ENCODE measurements around the gene USP4. TPM values are rescaled to one million over a fixed set of nuclear protein-coding genes. Genes with fewer than 3 reads are reported as not detected.

The USP4 gene
- total and polyA plus RNA-seq, 2 of the 13 experiments (the other 11 are each of a cell fraction or from before 2014, with no cell fraction given): 9.2 to 20.8 TPM

DNA sequence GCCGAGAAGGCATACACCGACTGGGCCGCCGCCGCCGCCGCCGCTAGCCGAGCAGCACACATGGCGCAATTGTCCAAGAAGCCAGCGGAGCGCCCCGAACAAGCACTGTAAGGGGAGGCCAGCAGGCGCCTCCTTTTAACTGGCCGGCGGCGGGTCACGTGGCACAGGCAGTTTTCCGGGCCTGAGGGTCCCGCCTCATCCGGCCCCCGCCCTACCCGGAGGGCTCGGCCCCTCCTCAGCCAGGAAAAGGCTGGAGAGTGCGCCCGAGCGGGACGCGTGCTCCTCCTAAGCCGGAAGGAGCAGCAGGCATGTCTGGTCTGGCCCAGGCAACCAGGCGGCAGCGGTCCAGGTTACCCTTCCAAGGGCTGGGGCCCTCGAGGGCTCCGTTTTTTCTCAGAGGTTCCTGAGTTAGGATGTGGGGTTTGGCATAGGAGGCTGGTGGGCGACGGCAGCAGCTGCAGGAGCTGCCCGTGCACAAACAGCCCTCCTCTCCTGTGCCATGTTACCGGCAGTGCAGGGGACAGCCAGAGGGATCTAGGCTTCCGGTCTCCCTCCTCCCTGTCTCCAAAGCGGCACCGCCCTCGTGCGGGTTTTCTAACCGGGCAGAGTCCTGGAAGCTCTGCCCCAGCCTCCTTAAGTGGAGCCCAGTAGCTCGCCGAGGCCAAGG lies 18.5 kb upstream of the USP4 start, which contains the start of gene GPX1 (continued):
- TF ChIP-seq, protein P1, sequence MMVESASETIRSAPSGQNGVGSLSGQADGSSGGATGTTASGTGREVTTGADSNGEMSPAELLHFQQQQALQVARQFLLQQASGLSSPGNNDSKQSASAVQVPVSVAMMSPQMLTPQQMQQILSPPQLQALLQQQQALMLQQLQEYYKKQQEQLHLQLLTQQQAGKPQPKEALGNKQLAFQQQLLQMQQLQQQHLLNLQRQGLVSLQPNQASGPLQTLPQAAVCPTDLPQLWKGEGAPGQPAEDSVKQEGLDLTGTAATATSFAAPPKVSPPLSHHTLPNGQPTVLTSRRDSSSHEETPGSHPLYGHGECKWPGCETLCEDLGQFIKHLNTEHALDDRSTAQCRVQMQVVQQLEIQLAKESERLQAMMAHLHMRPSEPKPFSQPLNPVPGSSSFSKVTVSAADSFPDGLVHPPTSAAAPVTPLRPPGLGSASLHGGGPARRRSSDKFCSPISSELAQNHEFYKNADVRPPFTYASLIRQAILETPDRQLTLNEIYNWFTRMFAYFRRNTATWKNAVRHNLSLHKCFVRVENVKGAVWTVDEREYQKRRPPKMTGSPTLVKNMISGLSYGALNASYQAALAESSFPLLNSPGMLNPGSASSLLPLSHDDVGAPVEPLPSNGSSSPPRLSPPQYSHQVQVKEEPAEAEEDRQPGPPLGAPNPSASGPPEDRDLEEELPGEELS (CRISPR knock-in tag; IDR thresholded peaks at IDR 0.05): peak; percentile 47; the same call in 1 of the 2 replicates
- TF ChIP-seq, protein P2, sequence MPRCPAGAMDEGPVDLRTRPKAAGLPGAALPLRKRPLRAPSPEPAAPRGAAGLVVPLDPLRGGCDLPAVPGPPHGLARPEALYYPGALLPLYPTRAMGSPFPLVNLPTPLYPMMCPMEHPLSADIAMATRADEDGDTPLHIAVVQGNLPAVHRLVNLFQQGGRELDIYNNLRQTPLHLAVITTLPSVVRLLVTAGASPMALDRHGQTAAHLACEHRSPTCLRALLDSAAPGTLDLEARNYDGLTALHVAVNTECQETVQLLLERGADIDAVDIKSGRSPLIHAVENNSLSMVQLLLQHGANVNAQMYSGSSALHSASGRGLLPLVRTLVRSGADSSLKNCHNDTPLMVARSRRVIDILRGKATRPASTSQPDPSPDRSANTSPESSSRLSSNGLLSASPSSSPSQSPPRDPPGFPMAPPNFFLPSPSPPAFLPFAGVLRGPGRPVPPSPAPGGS (CRISPR knock-in tag; IDR thresholded peaks at IDR 0.05): peak; percentile 68; the same call in 1 of the 2 replicates
- TF ChIP-seq ZNF558 (CRISPR knock-in tag; IDR thresholded peaks at IDR 0.05; ENCODE audit: borderline replicate concordance): peak; percentile 89
- TF ChIP-seq, protein P3, sequence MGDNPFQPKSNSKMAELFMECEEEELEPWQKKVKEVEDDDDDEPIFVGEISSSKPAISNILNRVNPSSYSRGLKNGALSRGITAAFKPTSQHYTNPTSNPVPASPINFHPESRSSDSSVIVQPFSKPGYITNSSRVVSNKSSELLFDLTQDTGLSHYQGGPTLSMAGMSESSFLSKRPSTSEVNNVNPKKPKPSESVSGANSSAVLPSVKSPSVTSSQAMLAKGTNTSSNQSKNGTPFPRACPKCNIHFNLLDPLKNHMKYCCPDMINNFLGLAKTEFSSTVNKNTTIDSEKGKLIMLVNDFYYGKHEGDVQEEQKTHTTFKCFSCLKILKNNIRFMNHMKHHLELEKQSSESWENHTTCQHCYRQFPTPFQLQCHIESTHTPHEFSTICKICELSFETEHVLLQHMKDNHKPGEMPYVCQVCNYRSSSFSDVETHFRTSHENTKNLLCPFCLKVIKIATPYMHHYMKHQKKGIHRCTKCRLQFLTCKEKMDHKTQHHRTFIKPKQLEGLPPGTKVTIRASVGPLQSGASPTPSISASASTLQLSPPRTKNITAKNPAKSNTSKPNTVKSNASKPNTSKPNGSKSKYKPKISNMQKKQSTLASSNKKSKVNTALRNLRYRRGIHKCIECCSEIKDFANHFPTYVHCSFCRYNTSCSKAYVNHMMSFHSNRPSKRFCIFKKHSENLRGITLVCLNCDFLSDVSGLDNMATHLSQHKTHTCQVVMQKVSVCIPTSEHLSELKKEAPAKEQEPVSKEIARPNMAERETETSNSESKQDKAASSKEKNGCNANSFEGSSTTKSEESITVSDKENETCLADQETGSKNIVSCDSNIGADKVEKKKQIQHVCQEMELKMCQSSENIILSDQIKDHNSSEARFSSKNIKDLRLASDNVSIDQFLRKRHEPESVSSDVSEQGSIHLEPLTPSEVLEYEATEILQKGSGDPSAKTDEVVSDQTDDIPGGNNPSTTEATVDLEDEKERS (CRISPR knock-in tag; IDR thresholded peaks at IDR 0.05): peak; percentile 57; the same call in 1 of the 2 replicates
- TF ChIP-seq, protein P4, sequence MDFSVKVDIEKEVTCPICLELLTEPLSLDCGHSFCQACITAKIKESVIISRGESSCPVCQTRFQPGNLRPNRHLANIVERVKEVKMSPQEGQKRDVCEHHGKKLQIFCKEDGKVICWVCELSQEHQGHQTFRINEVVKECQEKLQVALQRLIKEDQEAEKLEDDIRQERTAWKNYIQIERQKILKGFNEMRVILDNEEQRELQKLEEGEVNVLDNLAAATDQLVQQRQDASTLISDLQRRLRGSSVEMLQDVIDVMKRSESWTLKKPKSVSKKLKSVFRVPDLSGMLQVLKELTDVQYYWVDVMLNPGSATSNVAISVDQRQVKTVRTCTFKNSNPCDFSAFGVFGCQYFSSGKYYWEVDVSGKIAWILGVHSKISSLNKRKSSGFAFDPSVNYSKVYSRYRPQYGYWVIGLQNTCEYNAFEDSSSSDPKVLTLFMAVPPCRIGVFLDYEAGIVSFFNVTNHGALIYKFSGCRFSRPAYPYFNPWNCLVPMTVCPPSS (IDR thresholded peaks at IDR 0.05): no peak
- TF ChIP-seq, protein P5, sequence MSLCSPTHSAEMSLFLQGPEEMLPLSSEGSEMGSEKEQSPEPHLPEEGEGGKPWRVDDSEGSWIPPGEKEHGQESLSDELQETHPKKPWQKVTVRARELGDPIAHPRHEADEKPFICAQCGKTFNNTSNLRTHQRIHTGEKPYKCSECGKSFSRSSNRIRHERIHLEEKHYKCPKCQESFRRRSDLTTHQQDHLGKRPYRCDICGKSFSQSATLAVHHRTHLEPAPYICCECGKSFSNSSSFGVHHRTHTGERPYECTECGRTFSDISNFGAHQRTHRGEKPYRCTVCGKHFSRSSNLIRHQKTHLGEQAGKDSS (CRISPR knock-in tag; IDR thresholded peaks at IDR 0.05; ENCODE audit: borderline replicate concordance, low read depth): peak; percentile 19; the same call in 1 of the 2 replicates
- peak; percentile 48; the same call in 1 of the 2 replicates for TF ChIP-seq ZNF891 (CRISPR knock-in tag; IDR thresholded peaks at IDR 0.05)
- no peak for TF ChIP-seq ISX (CRISPR knock-in tag; conservative IDR thresholded peaks at IDR 0.05)
- TF ChIP-seq, protein P6, sequence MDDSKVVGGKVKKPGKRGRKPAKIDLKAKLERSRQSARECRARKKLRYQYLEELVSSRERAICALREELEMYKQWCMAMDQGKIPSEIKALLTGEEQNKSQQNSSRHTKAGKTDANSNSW (CRISPR knock-in tag; IDR thresholded peaks at IDR 0.05; ENCODE audit: borderline replicate concordance): no peak
- TF ChIP-seq TEAD3 (CRISPR knock-in tag; optimal IDR thresholded peaks at IDR 0.05; ENCODE audit: borderline replicate concordance): peak; percentile 72
- no peak for TF ChIP-seq MIER2 (CRISPR knock-in tag; IDR thresholded peaks at IDR 0.05)
- TF ChIP-seq RELA (CRISPR knock-in tag; IDR thresholded peaks at IDR 0.05): no peak
- no peak for TF ChIP-seq MYNN (CRISPR knock-in tag; IDR thresholded peaks at IDR 0.05; ENCODE audit: low read depth)
- TF ChIP-seq, protein P7, sequence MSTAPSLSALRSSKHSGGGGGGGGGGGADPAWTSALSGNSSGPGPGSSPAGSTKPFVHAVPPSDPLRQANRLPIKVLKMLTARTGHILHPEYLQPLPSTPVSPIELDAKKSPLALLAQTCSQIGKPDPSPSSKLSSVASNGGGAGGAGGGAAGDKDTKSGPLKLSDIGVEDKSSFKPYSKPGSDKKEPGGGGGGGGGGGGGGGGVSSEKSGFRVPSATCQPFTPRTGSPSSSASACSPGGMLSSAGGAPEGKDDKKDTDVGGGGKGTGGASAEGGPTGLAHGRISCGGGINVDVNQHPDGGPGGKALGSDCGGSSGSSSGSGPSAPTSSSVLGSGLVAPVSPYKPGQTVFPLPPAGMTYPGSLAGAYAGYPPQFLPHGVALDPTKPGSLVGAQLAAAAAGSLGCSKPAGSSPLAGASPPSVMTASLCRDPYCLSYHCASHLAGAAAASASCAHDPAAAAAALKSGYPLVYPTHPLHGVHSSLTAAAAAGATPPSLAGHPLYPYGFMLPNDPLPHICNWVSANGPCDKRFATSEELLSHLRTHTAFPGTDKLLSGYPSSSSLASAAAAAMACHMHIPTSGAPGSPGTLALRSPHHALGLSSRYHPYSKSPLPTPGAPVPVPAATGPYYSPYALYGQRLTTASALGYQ (CRISPR knock-in tag; IDR thresholded peaks at IDR 0.05): peak; percentile 72; the same call in 1 of the 2 replicates
- no peak for TF ChIP-seq ZIK1 (CRISPR knock-in tag; IDR thresholded peaks at IDR 0.05; ENCODE audit: borderline replicate concordance, low read depth)
- peak; percentile 38; the same call in 1 of the 2 replicates for TF ChIP-seq RARA (CRISPR knock-in tag; IDR thresholded peaks at IDR 0.05)
- peak; percentile 66; the same call in 1 of the 2 replicates for TF ChIP-seq ZNF670 (CRISPR knock-in tag; IDR thresholded peaks at IDR 0.05; ENCODE audit: borderline replicate concordance)

Measured in HepG2 (cell line).